GM10248 (cell line): Measurements from ENCODE around the gene GOLPH3L.

Source experiments
- CTCF ChIA-PET: fragments of 300-600 bp; sonication (Branson Sonifier 250); formaldehyde crosslinking; extraction: SDS; loops from one replicate; lab custom pipeline; 2021; ENCODE audit warnings: antibody characterized with exemption; lab: Yijun Ruan, JAX
- POLR2A ChIA-PET: fragments of 350-650 bp; sonication (Branson Sonifier 250); formaldehyde crosslinking; extraction: SDS; loops from one replicate; lab custom pipeline; 2020; ENCODE audit warnings: antibody characterized with exemption; lab: Yijun Ruan, JAX
- DNase-seq: peaks from one replicate; pipeline ENCODE4 v3.0.0; 2012; ENCODE audit errors: extremely low spot score
- TF ChIP-seq, protein P1 (sequence below): IDR thresholded peaks from 2 replicates; pipeline ENCODE4 v1.5.1; 2012; ENCODE audit warnings: mild to moderate bottlenecking, low read depth; ENCODE audit errors: extremely low read depth, missing control alignments, control extremely low read depth

The GOLPH3L gene

DNA sequence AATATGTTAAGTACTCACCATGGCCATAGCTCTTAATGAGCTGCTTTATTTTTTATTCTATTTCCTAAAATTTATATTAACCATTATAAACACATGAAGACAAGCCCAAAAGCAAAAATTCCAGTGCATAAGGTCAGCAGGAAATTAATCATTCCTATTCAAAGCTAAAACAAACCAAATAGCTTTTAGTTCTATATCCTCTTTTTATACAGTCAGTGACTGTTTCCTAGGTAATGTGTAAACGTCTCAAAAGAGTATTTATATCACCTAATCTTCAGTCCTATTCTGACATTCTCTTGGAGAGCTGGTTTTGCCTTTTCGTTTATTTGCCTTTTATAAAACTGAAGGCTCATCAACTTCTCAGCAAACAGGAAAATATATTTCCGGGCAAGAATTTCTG lies 4.2 kb downstream of the GOLPH3L start:
- TF ChIP-seq, protein P1, sequence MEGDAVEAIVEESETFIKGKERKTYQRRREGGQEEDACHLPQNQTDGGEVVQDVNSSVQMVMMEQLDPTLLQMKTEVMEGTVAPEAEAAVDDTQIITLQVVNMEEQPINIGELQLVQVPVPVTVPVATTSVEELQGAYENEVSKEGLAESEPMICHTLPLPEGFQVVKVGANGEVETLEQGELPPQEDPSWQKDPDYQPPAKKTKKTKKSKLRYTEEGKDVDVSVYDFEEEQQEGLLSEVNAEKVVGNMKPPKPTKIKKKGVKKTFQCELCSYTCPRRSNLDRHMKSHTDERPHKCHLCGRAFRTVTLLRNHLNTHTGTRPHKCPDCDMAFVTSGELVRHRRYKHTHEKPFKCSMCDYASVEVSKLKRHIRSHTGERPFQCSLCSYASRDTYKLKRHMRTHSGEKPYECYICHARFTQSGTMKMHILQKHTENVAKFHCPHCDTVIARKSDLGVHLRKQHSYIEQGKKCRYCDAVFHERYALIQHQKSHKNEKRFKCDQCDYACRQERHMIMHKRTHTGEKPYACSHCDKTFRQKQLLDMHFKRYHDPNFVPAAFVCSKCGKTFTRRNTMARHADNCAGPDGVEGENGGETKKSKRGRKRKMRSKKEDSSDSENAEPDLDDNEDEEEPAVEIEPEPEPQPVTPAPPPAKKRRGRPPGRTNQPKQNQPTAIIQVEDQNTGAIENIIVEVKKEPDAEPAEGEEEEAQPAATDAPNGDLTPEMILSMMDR = no peak
- ChIA-PET POLR2A (no interaction called here), CTCF (interaction anchor here (1.1 to 1.2 kb wide), 3 partner anchors 15 to 133 kb away, joined by 3 to 5 read pairs (median 4); no protein-coding TSS in a partner anchor)
- no peak for DNase-seq

DNA sequence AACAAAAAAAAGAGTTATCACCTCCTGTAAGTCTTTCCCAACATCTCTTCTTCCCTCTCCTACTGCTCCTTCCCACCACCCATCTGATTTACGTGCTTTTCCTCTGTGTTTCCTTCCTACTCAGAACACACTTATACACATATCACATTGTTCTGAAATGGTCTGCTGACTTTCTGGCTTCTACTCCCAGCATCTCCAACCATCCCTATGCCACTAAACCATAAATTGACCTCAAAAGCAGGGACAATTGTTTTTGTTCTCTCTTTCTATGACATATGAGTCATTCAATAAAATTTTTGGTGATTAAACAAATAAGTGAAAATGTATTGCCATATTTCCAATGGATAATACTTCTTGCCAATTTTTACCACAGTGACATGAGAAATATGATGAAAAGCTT lies 8.2 kb downstream of the GOLPH3L start:
- ChIA-PET POLR2A (no interaction called here), CTCF (no interaction called here)
- DNase-seq = no peak
- TF ChIP-seq, protein P1 = no peak

DNA sequence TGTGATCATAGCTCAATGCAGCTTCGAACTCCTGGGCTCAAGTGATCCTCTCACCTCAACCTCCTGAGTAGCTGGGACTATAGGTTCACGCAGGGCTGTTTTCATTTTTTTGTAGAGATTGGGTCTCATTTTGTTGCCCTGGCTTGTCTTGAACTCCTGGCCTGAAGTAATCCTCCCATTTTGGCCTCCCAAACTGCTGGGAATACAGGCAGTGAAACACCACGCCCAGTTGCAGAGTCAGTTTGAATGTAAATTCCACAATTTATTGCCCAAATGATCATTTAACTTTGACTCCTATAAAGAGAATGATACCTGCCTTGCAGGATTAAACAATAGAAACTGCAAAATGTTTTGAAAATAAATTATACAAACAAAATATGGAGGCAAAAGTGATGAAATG lies 10.7 kb downstream of the GOLPH3L start:
- no peak for DNase-seq
- TF ChIP-seq, protein P1 = no peak
- ChIA-PET CTCF (interaction anchor here (1.3 to 1.7 kb wide), 3 partner anchors 11 to 32 kb away, joined by 4 to 5 read pairs (median 5); partner anchors contain the start of gene GOLPH3L), POLR2A (no interaction called here)

DNA sequence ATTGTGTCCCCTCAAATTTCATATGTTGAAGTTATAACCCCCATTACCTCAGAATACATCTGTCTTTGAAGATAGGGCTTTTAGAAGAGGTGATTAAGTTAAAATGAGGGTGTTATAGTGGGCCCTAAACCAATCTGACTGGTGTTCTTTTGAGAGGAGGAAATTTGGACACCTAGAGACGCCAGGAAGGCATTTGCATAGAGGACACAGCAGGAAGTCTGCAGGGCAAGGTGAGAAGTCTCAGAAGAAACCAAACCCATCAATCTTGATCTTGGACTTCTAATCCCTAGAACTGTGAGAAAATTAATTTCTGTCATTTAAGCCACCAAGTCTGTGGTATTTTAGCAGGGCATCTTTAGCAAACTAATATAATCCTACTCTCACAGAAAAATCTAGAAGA lies 13.0 kb downstream of the GOLPH3L start:
- ChIA-PET CTCF (interaction anchor here (0.6 to 1.9 kb wide), 5 partner anchors 13 to 70 kb away, joined by 3 to 9 read pairs (median 3); partner anchors contain the start of gene GOLPH3L), POLR2A (interaction anchor here (0.6 kb wide), 1 partner anchor 194 kb away, joined by 3 read pairs; no protein-coding TSS in a partner anchor)
- TF ChIP-seq, protein P1 = no peak
- DNase-seq = no peak

DNA sequence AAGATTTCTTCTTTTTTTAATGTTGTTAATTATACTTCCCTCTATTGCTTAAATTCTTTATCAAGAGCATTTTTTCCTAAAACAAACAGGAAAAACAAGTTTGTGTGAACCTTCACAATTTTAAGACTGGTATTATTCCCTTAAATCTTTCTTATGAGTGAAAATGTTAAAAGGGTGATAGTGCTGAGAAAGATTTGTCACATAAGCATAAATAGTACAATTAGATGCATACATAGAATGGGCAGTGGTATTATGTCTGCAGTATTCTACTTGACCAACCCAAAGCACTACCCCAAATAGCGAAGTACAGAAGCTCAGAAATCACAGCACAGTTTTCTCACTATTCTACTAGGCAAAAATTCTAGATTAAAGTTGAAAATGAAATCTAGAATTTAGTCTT lies 18.0 kb downstream of the GOLPH3L start:
- POLR2A ChIA-PET = no interaction called here
- no peak for DNase-seq
- TF ChIP-seq, protein P1 = no peak
- CTCF ChIA-PET = no interaction called here

DNA sequence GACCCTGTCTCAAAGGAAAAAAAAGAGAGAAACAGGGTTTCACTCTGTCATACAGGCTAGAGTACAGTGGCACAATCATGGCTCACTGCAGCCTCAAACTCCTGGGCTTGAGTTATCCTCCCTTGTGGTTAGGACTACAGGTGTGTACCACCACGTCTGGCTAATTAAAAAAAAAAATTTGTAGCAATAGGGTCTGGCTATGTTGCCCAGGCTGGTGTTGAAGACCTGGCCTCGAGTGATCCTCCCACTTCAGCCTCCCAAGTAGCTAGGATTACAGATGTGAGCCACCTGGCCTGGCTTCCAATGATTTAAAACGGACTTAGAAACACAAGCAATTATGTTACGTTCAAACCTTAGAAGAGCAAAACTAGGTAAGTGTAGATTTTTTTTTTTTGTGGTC lies 22.1 kb downstream of the GOLPH3L start:
- TF ChIP-seq, protein P1 = no peak
- CTCF ChIA-PET = no interaction called here
- POLR2A ChIA-PET = interaction anchor here (0.7 kb wide), 1 partner anchor 244 kb away, joined by 4 read pairs; no protein-coding TSS in a partner anchor
- DNase-seq = no peak
